GM23338 (cell line): ENCODE data around the gene EXOSC7. TPM values are rescaled to one million over a fixed set of nuclear protein-coding genes. Genes with fewer than 3 reads are reported as not detected.

Source experiments
- ATAC-seq: fragments of 200-7000 bp; cut with Tn5 transposase; 3 replicates; pipeline ENCODE4 v1.9.1; 2020
- DNase-seq: peaks from one replicate; pipeline ENCODE4 v3.0.0-alpha.2; 2015; ENCODE audit warnings: low spot score
- H2AFZ ChIP-seq: fragments of 200-600 bp; sonication (generic); 2 replicates; pipeline ENCODE4 v1.8.0; 2016; ENCODE audit warnings: antibody characterized with exemption, mild to moderate bottlenecking, moderate library complexity
- H3F3A ChIP-seq: fragments of 200-600 bp; sonication (generic); replicated peaks from 2 replicates; pipeline ENCODE4 v1.8.0; 2017; ENCODE audit warnings: antibody characterized with exemption, mixed run types, low read depth
- H3K27ac ChIP-seq: fragments of 200-600 bp; sonication (generic); 2 replicates; pipeline ENCODE4 v1.6.1; 2016; ENCODE audit warnings: low read depth
- H3K27me3 ChIP-seq: fragments of 200-600 bp; sonication (generic); 2 replicates; pipeline ENCODE4 v1.8.0; 2016; ENCODE audit warnings: mild to moderate bottlenecking, mixed run types, moderate library complexity; ENCODE audit not compliant: insufficient read depth
- H3K36me3 ChIP-seq: fragments of 200-600 bp; sonication (generic); 2 replicates; pipeline ENCODE4 v1.8.0; 2016; ENCODE audit warnings: mild to moderate bottlenecking; ENCODE audit not compliant: insufficient read depth
- H3K4me1 ChIP-seq: fragments of 200-600 bp; sonication (generic); 2 replicates; pipeline ENCODE4 v1.8.0; 2016; ENCODE audit warnings: mild to moderate bottlenecking, moderate library complexity; ENCODE audit not compliant: insufficient read depth
- H3K4me2 ChIP-seq: fragments of 200-600 bp; sonication (generic); 2 replicates; pipeline ENCODE4 v1.7.1; 2017; ENCODE audit warnings: mixed run types
- H3K4me3 ChIP-seq: fragments of 200-600 bp; sonication (generic); 2 replicates; pipeline ENCODE4 v1.6.1; 2016; ENCODE audit warnings: mixed run types
- H3K79me2 ChIP-seq: fragments of 200-600 bp; sonication (generic); replicated peaks from 2 replicates; pipeline ENCODE4 v1.8.0; 2017; ENCODE audit warnings: mild to moderate bottlenecking; ENCODE audit not compliant: insufficient read depth
- H3K9me2 ChIP-seq: fragments of 200-600 bp; sonication (generic); 2 replicates; pipeline ENCODE4 v1.8.0; 2017; ENCODE audit not compliant: insufficient read depth
- H4K20me1 ChIP-seq: fragments of 200-600 bp; sonication (generic); replicated peaks from 2 replicates; pipeline ENCODE4 v1.8.0; 2017; ENCODE audit warnings: mild to moderate bottlenecking; ENCODE audit not compliant: insufficient read depth
- H3K27ac Mint-ChIP-seq: 2 replicates; pipeline ENCODE4 v1.8.0; 2020; ENCODE audit warnings: inconsistent platforms, mild to moderate bottlenecking, moderate library complexity, mixed read lengths
- H3K27me3 Mint-ChIP-seq: 3 replicates; pipeline ENCODE4 v1.8.0; 2022; ENCODE audit warnings: low read depth, mild to moderate bottlenecking, moderate library complexity, mixed read lengths, inconsistent platforms; ENCODE audit not compliant: insufficient read depth, poor library complexity
- H3K36me3 Mint-ChIP-seq: 3 replicates; pipeline ENCODE4 v1.8.0; 2021; ENCODE audit warnings: low read depth, mild to moderate bottlenecking, inconsistent platforms, moderate library complexity, mixed read lengths
- H3K4me1 Mint-ChIP-seq: 3 replicates; pipeline ENCODE4 v1.8.0; 2020; ENCODE audit warnings: mild to moderate bottlenecking, inconsistent platforms, mixed read lengths
- H3K4me3 Mint-ChIP-seq: 3 replicates; pipeline ENCODE4 v1.8.0; 2021; ENCODE audit warnings: moderate library complexity, mild to moderate bottlenecking, inconsistent platforms, mixed read lengths
- H3K9me3 Mint-ChIP-seq: 3 replicates; pipeline ENCODE4 v1.8.0; 2020; ENCODE audit warnings: moderate library complexity, mild to moderate bottlenecking, inconsistent platforms, mixed read lengths
- CREB1 ChIP-seq: fragments of 250-450 bp; sonication (Bioruptor Pico); IDR thresholded peaks from 2 replicates; pipeline ENCODE4 v1.5.0; 2020; ENCODE audit warnings: low read depth, mild to moderate bottlenecking, moderate library complexity
- CTCF ChIP-seq, 2 experiments: fragments of 200-600 bp in 1 of 2; sonication (generic) in 1 of 2; conservative IDR thresholded peaks; 2 replicates each; pipeline versions ENCODE4 v1.5.1 to v1.6.1; 2016 to 2017; ENCODE audit warnings: antibody characterized with exemption in 2 of 2, low read depth in 2 of 2, mild to moderate bottlenecking in 2 of 2, moderate library complexity in 1 of 2
- NANOG ChIP-seq: IDR thresholded peaks from 2 replicates; pipeline ENCODE4 v1.6.1; 2016; ENCODE audit warnings: antibody characterized with exemption, borderline replicate concordance
- STAT1 ChIP-seq: IDR thresholded peaks from one replicate; pipeline ENCODE4 v1.6.1; 2016; ENCODE audit warnings: antibody characterized with exemption; ENCODE audit not compliant: unreplicated experiment
- polyA plus RNA-seq: library from polyadenylated mRNA; unstranded; fragments of >200 nt; fragmentation: Nextera tagmentation; extraction: Ambion mirVana; gene quantifications from 2 replicates; pipeline ENCODE4 v1.2.1, GENCODE V29; 2016
- total RNA-seq: library from RNA; depleted of rRNA; stranded (reverse); fragments of >200 nt; shearing (Covaris generic); gene quantifications from 2 replicates; pipeline ENCODE4 v1.2.3, GENCODE V29; 2014
- TF ChIP-seq, protein P1 (sequence below): fragments of 250-450 bp; sonication (Bioruptor Pico); IDR thresholded peaks from 2 replicates; pipeline ENCODE4 v1.5.0; 2020; ENCODE audit warnings: mild to moderate bottlenecking, moderate library complexity

Gene EXOSC7
- total and polyA plus RNA-seq, 2 experiments from 2014 or later: 84.8 to 120 TPM

- no peaks in the 10 kb centered on the region for H3K36me3 Mint-ChIP-seq
- Histone ChIP-seq H3F3A (no peaks in the 10 kb centered on the region), H3K4me2 (no peak overlapping the region), H3K4me3 (no peak overlapping the region), H4K20me1 (peaks cover 3% of the 10 kb centered on the region; the same call in 1 of the 2 replicates), H3K4me1 (peaks cover 8% of the 10 kb centered on the region), H3K27me3 (peaks cover 57% of the 10 kb centered on the region), H3K9me2 (no peaks in the 10 kb centered on the region), H2AFZ (no peak overlapping the region), H3K79me2 (no peaks in the 10 kb centered on the region), H3K36me3 (no peaks in the 10 kb centered on the region), H3K27ac (no peak overlapping the region)
- no peaks in the 10 kb centered on the region for H3K9me3 Mint-ChIP-seq
- no peak overlapping the region for H3K27ac Mint-ChIP-seq
- peak; percentile 71 for ATAC-seq
- no peak overlapping the region for H3K4me3 Mint-ChIP-seq
- H3K27me3 Mint-ChIP-seq: peaks cover 52% of the 10 kb centered on the region
- peaks cover 22% of the 10 kb centered on the region for H3K4me1 Mint-ChIP-seq
- DNase-seq: peak; percentile 72
- no peak for TF ChIP-seq NANOG
- TF ChIP-seq, protein P1, sequence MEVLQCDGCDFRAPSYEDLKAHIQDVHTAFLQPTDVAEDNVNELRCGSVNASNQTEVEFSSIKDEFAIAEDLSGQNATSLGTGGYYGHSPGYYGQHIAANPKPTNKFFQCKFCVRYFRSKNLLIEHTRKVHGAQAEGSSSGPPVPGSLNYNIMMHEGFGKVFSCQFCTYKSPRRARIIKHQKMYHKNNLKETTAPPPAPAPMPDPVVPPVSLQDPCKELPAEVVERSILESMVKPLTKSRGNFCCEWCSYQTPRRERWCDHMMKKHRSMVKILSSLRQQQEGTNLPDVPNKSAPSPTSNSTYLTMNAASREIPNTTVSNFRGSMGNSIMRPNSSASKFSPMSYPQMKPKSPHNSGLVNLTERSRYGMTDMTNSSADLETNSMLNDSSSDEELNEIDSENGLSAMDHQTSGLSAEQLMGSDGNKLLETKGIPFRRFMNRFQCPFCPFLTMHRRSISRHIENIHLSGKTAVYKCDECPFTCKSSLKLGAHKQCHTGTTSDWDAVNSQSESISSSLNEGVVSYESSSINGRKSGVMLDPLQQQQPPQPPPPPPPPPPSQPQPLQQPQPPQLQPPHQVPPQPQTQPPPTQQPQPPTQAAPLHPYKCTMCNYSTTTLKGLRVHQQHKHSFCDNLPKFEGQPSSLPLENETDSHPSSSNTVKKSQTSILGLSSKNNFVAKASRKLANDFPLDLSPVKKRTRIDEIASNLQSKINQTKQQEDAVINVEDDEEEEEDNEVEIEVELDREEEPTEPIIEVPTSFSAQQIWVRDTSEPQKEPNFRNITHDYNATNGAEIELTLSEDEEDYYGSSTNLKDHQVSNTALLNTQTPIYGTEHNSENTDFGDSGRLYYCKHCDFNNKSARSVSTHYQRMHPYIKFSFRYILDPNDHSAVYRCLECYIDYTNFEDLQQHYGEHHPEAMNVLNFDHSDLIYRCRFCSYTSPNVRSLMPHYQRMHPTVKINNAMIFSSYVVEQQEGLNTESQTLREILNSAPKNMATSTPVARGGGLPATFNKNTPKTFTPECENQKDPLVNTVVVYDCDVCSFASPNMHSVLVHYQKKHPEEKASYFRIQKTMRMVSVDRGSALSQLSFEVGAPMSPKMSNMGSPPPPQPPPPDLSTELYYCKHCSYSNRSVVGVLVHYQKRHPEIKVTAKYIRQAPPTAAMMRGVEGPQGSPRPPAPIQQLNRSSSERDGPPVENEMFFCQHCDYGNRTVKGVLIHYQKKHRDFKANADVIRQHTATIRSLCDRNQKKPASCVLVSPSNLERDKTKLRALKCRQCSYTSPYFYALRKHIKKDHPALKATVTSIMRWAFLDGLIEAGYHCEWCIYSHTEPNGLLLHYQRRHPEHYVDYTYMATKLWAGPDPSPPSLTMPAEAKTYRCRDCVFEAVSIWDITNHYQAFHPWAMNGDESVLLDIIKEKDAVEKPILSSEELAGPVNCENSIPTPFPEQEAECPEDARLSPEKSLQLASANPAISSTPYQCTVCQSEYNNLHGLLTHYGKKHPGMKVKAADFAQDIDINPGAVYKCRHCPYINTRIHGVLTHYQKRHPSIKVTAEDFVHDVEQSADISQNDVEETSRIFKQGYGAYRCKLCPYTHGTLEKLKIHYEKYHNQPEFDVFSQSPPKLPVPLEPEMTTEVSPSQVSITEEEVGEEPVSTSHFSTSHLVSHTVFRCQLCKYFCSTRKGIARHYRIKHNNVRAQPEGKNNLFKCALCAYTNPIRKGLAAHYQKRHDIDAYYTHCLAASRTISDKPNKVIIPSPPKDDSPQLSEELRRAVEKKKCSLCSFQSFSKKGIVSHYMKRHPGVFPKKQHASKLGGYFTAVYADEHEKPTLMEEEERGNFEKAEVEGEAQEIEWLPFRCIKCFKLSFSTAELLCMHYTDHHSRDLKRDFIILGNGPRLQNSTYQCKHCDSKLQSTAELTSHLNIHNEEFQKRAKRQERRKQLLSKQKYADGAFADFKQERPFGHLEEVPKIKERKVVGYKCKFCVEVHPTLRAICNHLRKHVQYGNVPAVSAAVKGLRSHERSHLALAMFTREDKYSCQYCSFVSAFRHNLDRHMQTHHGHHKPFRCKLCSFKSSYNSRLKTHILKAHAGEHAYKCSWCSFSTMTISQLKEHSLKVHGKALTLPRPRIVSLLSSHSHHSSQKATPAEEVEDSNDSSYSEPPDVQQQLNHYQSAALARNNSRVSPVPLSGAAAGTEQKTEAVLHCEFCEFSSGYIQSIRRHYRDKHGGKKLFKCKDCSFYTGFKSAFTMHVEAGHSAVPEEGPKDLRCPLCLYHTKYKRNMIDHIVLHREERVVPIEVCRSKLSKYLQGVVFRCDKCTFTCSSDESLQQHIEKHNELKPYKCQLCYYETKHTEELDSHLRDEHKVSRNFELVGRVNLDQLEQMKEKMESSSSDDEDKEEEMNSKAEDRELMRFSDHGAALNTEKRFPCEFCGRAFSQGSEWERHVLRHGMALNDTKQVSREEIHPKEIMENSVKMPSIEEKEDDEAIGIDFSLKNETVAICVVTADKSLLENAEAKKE (CRISPR knock-in tag): no peak
- no peak for TF ChIP-seq STAT1
- TF ChIP-seq CTCF (conservative IDR thresholded peaks at IDR 0.05; ENCODE audit: low read depth in 2 of 2): peak; percentile 61 to 73
- TF ChIP-seq CREB1 (CRISPR knock-in tag): 0 out of 2 replicates have a peak, but pooled peaks have one; percentile 21
These were observed 79.5 kb downstream of the EXOSC7 start for GRCh38 chr3:45055411-45056143.
